Stimulated activated CD8-positive, alpha-beta memory T cell treated with anti-CD3 and anti-CD28 coated beads, Interleukin-15, amount 100 ng/mL, for 4 hours (primary cell): Measurements from ENCODE around the gene MARCHF2.

Source experiments
- DNase-seq, 2 donors: peaks; one replicate each; pipeline ENCODE4 v3.0.0-alpha.2; 2020; ENCODE audit warnings: low read depth in 2 of 2

Gene MARCHF2

GRCh38 chr19:8387688-8388611 lies 25.2 kb upstream of the MARCHF2 start:
- no peak for DNase-seq

- DNase-seq = no peak
Measured at GRCh38 chr19:8388612-8388958, 24.5 kb upstream of the MARCHF2 start.

GRCh38 chr19:8389891-8390616 lies 23.1 kb upstream of the MARCHF2 start, which contains the start of gene RAB11B:
Gene RAB11B (plus strand): TSS chr19:8390360. CDS start chr19:8390417, 57 bp downstream.
- DNase-seq = peak; percentile 94 to 98

- DNase-seq = peak; percentile 74 to 78
Measured at GRCh38 chr19:8390617-8390981, 22.5 kb upstream of the MARCHF2 start.

GRCh38 chr19:8391198-8392016 lies 21.7 kb upstream of the MARCHF2 start:
- DNase-seq = no peak

- DNase-seq = no peak
Measured at GRCh38 chr19:8392017-8392591, 21.0 kb upstream of the MARCHF2 start.

GRCh38 chr19:8393192-8393870 lies 19.8 kb upstream of the MARCHF2 start:
- DNase-seq = no peak

- no peak for DNase-seq
Measured at GRCh38 chr19:8393871-8394250, 19.2 kb upstream of the MARCHF2 start.

GRCh38 chr19:8395621-8396082 lies 17.5 kb upstream of the MARCHF2 start:
- DNase-seq = no peak

- no peak for DNase-seq
Measured at GRCh38 chr19:8396185-8396562, 16.9 kb upstream of the MARCHF2 start.

GRCh38 chr19:8396563-8397203 lies 16.4 kb upstream of the MARCHF2 start:
- DNase-seq = peak; percentile 33 to 39

GRCh38 chr19:8397271-8397670 lies 15.8 kb upstream of the MARCHF2 start:
- no peak for DNase-seq

- no peak for DNase-seq
Measured at GRCh38 chr19:8397746-8398310, 15.3 kb upstream of the MARCHF2 start.

- DNase-seq = no peak
Measured at GRCh38 chr19:8398311-8398771, 14.8 kb upstream of the MARCHF2 start.

GRCh38 chr19:8399681-8400188 lies 13.4 kb upstream of the MARCHF2 start:
- no peak for DNase-seq

- no peak for DNase-seq
Measured at GRCh38 chr19:8401981-8402411, 11.1 kb upstream of the MARCHF2 start.

- DNase-seq = no peak
Measured at GRCh38 chr19:8403098-8403819, 9.8 kb upstream of the MARCHF2 start.

GRCh38 chr19:8403820-8404109 lies 9.3 kb upstream of the MARCHF2 start:
- DNase-seq = no peak

- DNase-seq = no peak
Measured at GRCh38 chr19:8404391-8405151, 8.5 kb upstream of the MARCHF2 start.
